ENCODE measurements around the gene LAMC3.
A peak's percentile ranks its signal among the peaks of the same experiment; 100 is the strongest.

The LAMC3 gene

DNA sequence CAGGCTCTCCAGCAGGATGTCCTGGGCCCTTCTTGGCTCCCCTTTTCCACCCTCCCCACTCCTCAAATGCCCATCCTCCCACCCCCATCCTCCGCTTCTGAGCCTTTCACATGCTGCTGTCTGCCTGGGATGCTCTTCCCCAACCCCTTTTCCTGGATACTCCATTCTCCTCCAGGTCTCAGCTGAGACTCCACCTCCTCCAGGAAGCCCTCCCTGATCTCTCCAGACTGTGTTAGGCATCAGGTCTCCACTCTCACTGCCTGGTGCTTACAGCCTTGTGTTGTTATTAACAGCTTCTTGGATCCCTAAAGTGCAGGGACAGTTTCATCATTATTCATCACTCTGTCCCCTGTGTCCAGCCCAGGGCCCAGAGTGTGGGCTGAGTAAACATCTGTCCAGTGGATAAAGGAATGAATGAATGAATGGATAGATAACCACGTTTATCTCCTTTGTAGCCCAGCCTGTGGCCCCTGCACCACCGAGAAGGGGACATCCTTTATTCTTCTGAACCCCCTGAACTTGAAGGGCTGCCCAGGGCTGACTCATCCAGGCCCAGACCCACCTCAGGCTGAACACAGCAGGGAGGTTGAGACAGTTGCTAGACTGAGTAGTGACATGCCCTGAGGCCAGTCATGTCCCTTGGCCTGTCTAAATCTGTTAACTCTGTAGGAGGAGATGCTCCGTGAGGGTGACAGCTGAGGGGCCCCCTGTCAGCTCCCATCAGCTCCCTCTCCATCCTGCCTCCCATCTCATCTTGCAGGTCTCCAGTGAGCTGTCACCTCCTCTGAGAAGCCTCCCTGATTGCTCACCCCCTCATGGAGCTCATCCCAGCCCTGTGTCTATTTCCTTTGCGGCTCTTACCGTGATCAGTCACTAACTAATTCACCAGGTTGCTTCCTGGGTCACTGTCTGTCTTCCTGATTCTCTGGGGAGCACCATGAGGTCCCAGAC is 14.6 kb upstream of the LAMC3 start:
- no peak overlapping the region for H3K4me3 ChIP-seq (ENCODE audit: control insufficient read depth, low read depth, low read length)
- no peak for TF ChIP-seq CTCF (IDR thresholded peaks at IDR 0.05; ENCODE audit: control insufficient read depth, insufficient read depth, low read depth, low read length, missing control alignments)
- DNase-seq (ENCODE audit: low read depth): no peak

GRCh38 chr9:130995086-130996011 is 13.6 kb upstream of the LAMC3 start:
- no peak for TF ChIP-seq CTCF (IDR thresholded peaks at IDR 0.05; ENCODE audit: control insufficient read depth, insufficient read depth, low read depth, low read length, missing control alignments)
- H3K4me3 ChIP-seq (ENCODE audit: control insufficient read depth, low read depth, low read length): no peak overlapping the region
- no peak for DNase-seq (ENCODE audit: low read depth)

DNA sequence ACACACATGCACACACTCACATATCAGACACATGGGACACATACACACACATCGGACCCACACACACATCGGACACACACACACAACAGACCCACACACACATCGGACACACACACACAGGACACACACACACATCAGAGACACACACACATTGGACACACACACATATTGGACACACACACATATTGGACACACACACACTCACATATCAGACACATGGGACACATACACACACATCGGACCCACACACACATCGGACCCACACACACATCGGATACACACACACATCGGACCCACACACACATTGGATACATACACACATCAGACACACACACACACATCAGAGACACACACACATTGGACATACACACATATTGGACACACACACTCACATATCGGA is 12.8 kb upstream of the LAMC3 start:
- TF ChIP-seq CTCF (IDR thresholded peaks at IDR 0.05; ENCODE audit: control insufficient read depth, insufficient read depth, low read depth, low read length, missing control alignments): no peak
- no peak overlapping the region for H3K4me3 ChIP-seq (ENCODE audit: control insufficient read depth, low read depth, low read length)
- no peak for DNase-seq (ENCODE audit: low read depth)

DNA sequence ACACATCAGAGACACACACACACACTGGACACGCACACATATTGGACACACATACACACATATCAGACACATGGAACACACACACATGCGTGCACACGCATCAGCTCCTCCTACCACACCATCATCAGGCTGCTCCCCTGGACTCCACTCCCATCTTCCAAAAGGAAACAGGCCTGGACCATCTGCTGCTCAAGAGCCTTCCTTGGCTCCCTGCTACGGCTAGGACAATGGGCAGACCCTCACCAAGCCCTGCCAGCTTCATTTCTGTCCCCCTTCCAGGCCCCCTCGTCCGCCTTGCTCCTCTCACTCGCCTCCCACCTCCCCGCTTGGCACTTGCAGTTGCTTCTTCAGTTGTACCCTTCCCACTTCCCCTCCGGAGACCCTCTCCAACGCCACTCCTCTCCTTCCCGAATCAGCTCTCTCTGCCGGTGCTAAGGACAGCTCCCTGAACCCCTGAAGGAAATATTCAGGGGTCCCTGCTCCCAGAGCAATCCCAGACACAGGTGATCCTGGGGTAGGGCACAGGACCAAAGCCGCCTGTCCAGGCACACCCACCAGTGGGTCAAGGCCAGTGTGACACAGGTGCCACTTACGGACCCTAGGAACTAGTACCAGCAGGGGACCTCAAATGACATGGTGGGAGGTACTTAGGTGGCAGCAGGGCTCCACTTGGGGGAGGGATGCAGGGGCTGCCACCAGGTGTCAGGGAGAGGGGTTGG is 12.1 kb upstream of the LAMC3 start:
- no peak for DNase-seq (ENCODE audit: low read depth)
- H3K4me3 ChIP-seq (ENCODE audit: control insufficient read depth, low read depth, low read length): no peak overlapping the region
- no peak for TF ChIP-seq CTCF (IDR thresholded peaks at IDR 0.05; ENCODE audit: control insufficient read depth, insufficient read depth, low read depth, low read length, missing control alignments)

- no peak for TF ChIP-seq CTCF (IDR thresholded peaks at IDR 0.05; ENCODE audit: control insufficient read depth, insufficient read depth, low read depth, low read length, missing control alignments)
- DNase-seq (ENCODE audit: low read depth): no peak
- no peak overlapping the region for H3K4me3 ChIP-seq (ENCODE audit: control insufficient read depth, low read depth, low read length)
These were observed 11.6 kb upstream of the LAMC3 start for GRCh38 chr9:130997395-130997684.

DNA sequence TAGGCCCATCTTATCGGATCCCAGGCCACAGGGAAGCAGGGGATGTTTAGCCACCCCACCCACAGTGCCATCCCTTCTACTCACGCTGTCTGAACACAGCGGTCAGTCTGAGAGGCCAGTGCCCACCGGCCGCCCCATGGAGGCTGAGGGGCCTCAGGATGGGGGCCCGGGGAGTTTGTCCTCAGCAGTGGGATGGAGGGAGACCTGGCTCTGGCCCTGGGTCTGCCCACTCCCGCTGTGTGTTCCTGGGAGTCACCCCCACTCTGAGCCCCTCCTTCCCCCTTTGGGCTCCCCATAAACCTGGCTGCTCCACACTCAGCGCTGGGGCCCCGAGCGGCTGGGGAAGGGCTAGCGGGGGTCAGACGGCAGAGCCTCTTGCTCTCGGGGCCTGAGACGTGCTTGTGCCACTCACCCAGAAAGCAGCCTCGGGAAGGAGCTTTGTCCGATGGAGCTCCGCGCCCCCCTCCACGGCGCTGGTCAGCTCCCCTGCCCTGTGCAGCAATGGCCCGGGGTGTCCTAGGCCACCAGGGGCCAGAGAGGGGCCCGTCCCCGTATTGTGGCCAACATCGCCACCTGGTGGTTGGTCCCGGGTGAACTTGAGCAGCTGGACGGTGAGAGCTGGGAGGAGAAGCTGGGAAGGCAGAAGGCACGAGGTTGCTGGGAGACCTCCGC is 10.9 kb upstream of the LAMC3 start:
- peak; percentile 86 for TF ChIP-seq CTCF (IDR thresholded peaks at IDR 0.05; ENCODE audit: control insufficient read depth, insufficient read depth, low read depth, low read length, missing control alignments)
- no peak for DNase-seq (ENCODE audit: low read depth)
- no peak overlapping the region for H3K4me3 ChIP-seq (ENCODE audit: control insufficient read depth, low read depth, low read length)

Measured in AG09309 (cell line).